ENCODE measurements around the gene STK17B. TPM values are rescaled to one million over a fixed set of nuclear protein-coding genes. Genes with fewer than 3 reads are reported as not detected.
A peak's percentile ranks its signal among the peaks of the same experiment; 100 is the strongest.

The STK17B gene
- total RNA-seq, 2 experiments from 2014 or later: 237 to 250 TPM

DNA sequence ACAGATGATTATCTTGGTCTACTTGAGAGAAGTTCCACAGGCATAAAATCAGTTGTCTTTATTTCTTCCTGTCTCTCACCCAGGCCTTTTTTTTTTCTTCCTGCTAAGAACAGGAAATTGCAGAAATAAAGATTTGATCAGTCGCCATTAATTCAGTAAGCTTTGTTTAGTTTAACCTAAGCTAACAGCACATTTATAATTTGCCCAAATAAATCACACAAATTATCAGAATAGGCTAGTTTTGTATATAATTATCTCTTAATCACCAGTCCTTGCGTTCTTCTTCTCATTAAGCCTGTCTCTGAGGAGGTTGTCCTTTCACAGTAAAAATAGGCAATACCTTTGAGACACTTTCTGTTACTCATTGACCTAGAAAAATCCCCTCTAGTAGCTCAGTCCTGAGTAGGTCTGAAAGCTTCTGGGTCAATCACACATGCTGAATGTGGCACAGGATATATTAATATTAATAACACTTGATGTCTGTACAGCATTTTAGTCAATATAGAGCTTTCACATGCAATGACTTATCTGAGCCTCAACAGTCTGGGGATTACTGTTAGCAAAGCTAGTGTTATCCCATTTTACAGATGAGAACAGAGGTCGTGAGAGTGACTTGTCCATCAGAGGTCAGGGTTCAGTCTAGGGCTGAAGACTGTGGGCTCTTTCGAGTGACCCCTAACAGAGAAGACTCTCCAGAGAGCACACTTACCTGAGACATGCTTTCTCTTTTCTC is 11.2 kb upstream of the STK17B start:
- H3K9me3 Mint-ChIP-seq: peaks cover 15% of the 10 kb centered on the region
- peaks cover 76% of the 10 kb centered on the region for H3K4me1 Mint-ChIP-seq (ENCODE audit: low read depth)
- TF ChIP-seq, protein P1, sequence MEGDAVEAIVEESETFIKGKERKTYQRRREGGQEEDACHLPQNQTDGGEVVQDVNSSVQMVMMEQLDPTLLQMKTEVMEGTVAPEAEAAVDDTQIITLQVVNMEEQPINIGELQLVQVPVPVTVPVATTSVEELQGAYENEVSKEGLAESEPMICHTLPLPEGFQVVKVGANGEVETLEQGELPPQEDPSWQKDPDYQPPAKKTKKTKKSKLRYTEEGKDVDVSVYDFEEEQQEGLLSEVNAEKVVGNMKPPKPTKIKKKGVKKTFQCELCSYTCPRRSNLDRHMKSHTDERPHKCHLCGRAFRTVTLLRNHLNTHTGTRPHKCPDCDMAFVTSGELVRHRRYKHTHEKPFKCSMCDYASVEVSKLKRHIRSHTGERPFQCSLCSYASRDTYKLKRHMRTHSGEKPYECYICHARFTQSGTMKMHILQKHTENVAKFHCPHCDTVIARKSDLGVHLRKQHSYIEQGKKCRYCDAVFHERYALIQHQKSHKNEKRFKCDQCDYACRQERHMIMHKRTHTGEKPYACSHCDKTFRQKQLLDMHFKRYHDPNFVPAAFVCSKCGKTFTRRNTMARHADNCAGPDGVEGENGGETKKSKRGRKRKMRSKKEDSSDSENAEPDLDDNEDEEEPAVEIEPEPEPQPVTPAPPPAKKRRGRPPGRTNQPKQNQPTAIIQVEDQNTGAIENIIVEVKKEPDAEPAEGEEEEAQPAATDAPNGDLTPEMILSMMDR (IDR thresholded peaks at IDR 0.05): no peak
- no peak for DNase-seq
- no peaks in the 10 kb centered on the region for H3K27me3 Mint-ChIP-seq
- intact Hi-C loops (cut with micrococcal nuclease): loop anchor here (2.0 kb wide), 1 partner anchor 18 kb away; no protein-coding TSS in a partner anchor
- ChIA-PET CTCF (interaction anchor here (0.8 to 3.0 kb wide), 8 partner anchors 13 to 104 kb away, joined by 3 to 12 read pairs (median 5); no protein-coding TSS in a partner anchor), POLR2A (interaction anchor here (0.6 to 5.2 kb wide), 15 partner anchors 11 to 80 kb away, joined by 3 to 42 read pairs (median 5); partner anchors contain the start of gene STK17B)
- ATAC-seq: peak; percentile 61
- peaks cover 31% of the 10 kb centered on the region for H3K36me3 Mint-ChIP-seq (ENCODE audit: low read depth)
- peak overlapping the region; percentile 76 for H3K4me3 Mint-ChIP-seq
- H3K27ac Mint-ChIP-seq: peak overlapping the region; percentile 93

DNA sequence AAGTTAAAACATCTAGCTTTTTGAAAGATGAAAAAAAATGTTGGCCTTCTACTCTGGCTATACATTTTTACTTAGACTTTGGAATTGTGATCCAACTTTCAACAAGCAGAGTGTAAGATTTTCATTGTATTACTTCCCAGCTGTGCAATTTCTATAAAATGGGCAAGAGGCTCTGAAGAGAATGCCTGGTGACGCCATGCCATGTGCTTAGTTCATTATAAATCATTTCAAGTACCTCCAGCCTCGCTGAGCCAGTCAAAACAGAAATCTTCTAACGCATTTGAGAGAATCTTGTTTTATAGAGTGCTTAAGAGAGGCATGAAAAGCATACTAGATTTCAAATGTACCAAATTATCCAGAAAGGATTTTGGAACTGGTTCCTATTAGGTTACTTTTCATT is 10.1 kb upstream of the STK17B start:
- DNase-seq: no peak
- intact Hi-C loops (cut with micrococcal nuclease): no loop called here

DNA sequence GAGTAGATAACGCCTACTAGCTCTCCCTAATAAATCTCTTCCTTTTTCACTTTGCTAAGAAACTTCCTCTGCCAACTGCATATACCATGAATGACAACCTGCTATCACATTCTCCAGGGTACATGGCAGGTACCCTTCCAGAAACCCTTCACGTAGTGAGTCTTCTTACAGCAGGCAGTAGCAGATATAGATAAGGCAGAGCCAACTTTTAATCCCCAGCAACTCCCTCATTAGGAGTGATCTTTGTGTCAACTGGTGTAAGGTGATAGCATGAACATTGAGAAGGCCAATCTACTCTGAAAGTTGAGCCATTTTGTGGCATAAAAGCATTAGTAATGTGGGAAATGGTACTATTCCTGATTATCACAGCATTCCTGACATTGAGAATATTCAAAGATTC is 5.7 kb upstream of the STK17B start:
- H3K4me1 Mint-ChIP-seq (ENCODE audit: low read depth): peaks cover 73% of the 10 kb centered on the region

More for the DNA sequence above, 10.1 kb upstream of the STK17B start:
- TF ChIP-seq, protein P1 (IDR thresholded peaks at IDR 0.05): no peak
- Mint-ChIP-seq H3K4me3 (peak overlapping the region; percentile 28), H3K36me3 (ENCODE audit: low read depth) (peaks cover 24% of the 10 kb centered on the region), H3K27me3 (no peaks in the 10 kb centered on the region), H3K9me3 (peaks cover 6% of the 10 kb centered on the region), H3K4me1 (ENCODE audit: low read depth) (peaks cover 79% of the 10 kb centered on the region), H3K27ac (peak overlapping the region; percentile 93)
- ChIA-PET CTCF (interaction anchor here (1.0 to 3.0 kb wide), 4 partner anchors 9 to 103 kb away, joined by 3 to 8 read pairs (median 6); no protein-coding TSS in a partner anchor), POLR2A (interaction anchor here (0.6 to 5.2 kb wide), 10 partner anchors 9 to 81 kb away, joined by 3 to 42 read pairs (median 5); partner anchors contain the start of gene STK17B)
- ATAC-seq: no peak

DNA sequence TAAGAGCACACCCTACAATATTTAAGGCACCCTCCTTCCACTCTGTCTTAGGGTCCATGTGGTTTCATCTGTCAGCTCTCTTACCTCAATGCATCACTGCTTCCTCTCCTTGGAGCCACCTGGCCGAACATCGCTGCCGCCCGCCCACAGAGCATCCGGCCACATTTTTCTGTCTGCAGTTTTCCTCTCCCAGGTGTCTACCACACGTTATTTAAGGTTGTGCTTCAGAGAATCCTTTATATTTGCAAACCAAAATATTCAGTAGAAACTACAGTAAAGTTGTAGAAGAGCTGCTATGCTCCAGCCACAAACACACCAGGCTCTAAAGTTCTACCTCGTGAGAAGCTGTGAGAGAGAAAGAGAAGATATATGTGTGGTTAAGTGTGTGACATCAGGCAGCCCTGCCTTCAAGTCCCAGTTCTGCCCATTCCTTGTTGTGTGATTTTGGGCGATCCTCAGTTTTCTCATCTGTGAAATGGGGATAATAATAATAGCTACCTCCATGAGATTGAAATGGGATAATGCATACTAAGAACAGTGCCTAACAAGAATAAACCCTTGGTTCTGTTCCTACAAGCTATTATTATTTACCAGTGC is 4.9 kb upstream of the STK17B start:
- H3K27me3 Mint-ChIP-seq: no peaks in the 10 kb centered on the region
- peak overlapping the region; percentile 99 for H3K4me3 Mint-ChIP-seq
- TF ChIP-seq, protein P1 (IDR thresholded peaks at IDR 0.05): no peak
- H3K36me3 Mint-ChIP-seq (ENCODE audit: low read depth): peaks cover 31% of the 10 kb centered on the region
- CTCF ChIA-PET: interaction anchor here (0.7 to 4.9 kb wide), 15 partner anchors 9 to 102 kb away, joined by 3 to 27 read pairs (median 3); no protein-coding TSS in a partner anchor
- intact Hi-C loops (cut with micrococcal nuclease): loop anchor here (1.0 to 10.0 kb wide), 4 partner anchors 35 to 521 kb away; partner anchors contain the start of gene SLC39A10
- peaks cover 1% of the 10 kb centered on the region for H3K9me3 Mint-ChIP-seq
- peaks cover 66% of the 10 kb centered on the region for H3K4me1 Mint-ChIP-seq (ENCODE audit: low read depth)
- DNase-seq (peak; percentile 94), ATAC-seq (peak; percentile 44)
- POLR2A ChIA-PET: interaction anchor here (0.7 to 4.5 kb wide), 27 partner anchors 9 to 751 kb away, joined by 3 to 49 read pairs (median 4); partner anchors contain the start of gene PGAP1
- peak overlapping the region; percentile 90 for H3K27ac Mint-ChIP-seq

More for the DNA sequence above, 5.7 kb upstream of the STK17B start:
- Mint-ChIP-seq H3K9me3 (peaks cover 1% of the 10 kb centered on the region), H3K27ac (peak overlapping the region; percentile 90), H3K27me3 (no peaks in the 10 kb centered on the region), H3K4me3 (peak overlapping the region; percentile 99), H3K36me3 (ENCODE audit: low read depth) (peaks cover 32% of the 10 kb centered on the region)
- ATAC-seq (no peak), DNase-seq (no peak)
- intact Hi-C loops (cut with micrococcal nuclease): loop anchor here (2.0 to 10.0 kb wide), 3 partner anchors 34 to 522 kb away; partner anchors contain the start of gene SLC39A10
- CTCF ChIA-PET: interaction anchor here (0.7 to 4.9 kb wide), 12 partner anchors 10 to 101 kb away, joined by 3 to 27 read pairs (median 4); no protein-coding TSS in a partner anchor
- TF ChIP-seq, protein P1 (IDR thresholded peaks at IDR 0.05): no peak
- POLR2A ChIA-PET: interaction anchor here (0.8 to 4.5 kb wide), 14 partner anchors 12 to 104 kb away, joined by 3 to 49 read pairs (median 6); no protein-coding TSS in a partner anchor

Data from activated CD8-positive, alpha-beta T cell treated with anti-CD3 and anti-CD28 coated beads for 36 hours (primary cell).